CD14-positive monocyte (primary cell): ENCODE data around the gene UAP1L1. TPM values are rescaled to one million over a fixed set of nuclear protein-coding genes. Genes with fewer than 3 reads are reported as not detected.

Experiments used
- DNase-seq, 3 donors: peaks; one replicate each; pipeline ENCODE4 v3.0.0-alpha.2; 2011 to 2022
- H2AFZ ChIP-seq: 2 replicates; pipeline ENCODE4 v1.6.0; 2012; ENCODE audit warnings: mild to moderate bottlenecking, low read depth, low read length, inconsistent platforms; ENCODE audit not compliant: insufficient read depth, poor library complexity, severe bottlenecking
- H3K27ac ChIP-seq, 2 donors: 1 replicate in 1 of 2; 2 replicates in 1 of 2; pipeline ENCODE4 v1.5.1; 2012 to 2013; ENCODE audit warnings: low read length in 2 of 2, control low read depth in 1 of 2, inconsistent platforms in 1 of 2, low read depth in 1 of 2, mild to moderate bottlenecking in 1 of 2
- H3K27me3 ChIP-seq, 2 donors: one replicate each; pipeline versions ENCODE4 v1.6.0 to v1.6.1; 2011 to 2013; ENCODE audit warnings: low read length in 2 of 2; ENCODE audit not compliant: control insufficient read depth in 2 of 2, insufficient read depth in 2 of 2
- H3K36me3 ChIP-seq, 2 donors: replicated peaks in 1 of 2; 1 replicate in 1 of 2; 2 replicates in 1 of 2; pipeline versions ENCODE4 v1.5.1 to v1.6.1; 2012 to 2013; ENCODE audit warnings: low read length in 2 of 2, control low read depth in 1 of 2, inconsistent platforms in 1 of 2, mild to moderate bottlenecking in 1 of 2; ENCODE audit not compliant: insufficient read depth in 2 of 2, control insufficient read depth in 1 of 2
- H3K4me1 ChIP-seq, 2 donors: 1 replicate in 1 of 2; 2 replicates in 1 of 2; pipeline versions ENCODE4 v1.5.1 to v1.6.1; 2012 to 2013; ENCODE audit warnings: low read length in 2 of 2, control low read depth in 1 of 2, inconsistent platforms in 1 of 2, mild to moderate bottlenecking in 1 of 2, moderate library complexity in 1 of 2; ENCODE audit not compliant: insufficient read depth in 2 of 2, control insufficient read depth in 1 of 2
- H3K4me2 ChIP-seq: replicated peaks from 2 replicates; pipeline ENCODE3; 2012; ENCODE audit warnings: low read length, moderate library complexity, mild to moderate bottlenecking; ENCODE audit not compliant: poor library complexity, severe bottlenecking; ENCODE audit errors: extremely low read depth
- H3K4me3 ChIP-seq, 3 experiments: fragments of 200-600 bp in 1 of 3; sonication (generic) in 1 of 3; replicated peaks in 1 of 3; 1 replicate in 2 of 3; 2 replicates in 1 of 3; pipeline ENCODE4 v1.5.1; 2011 to 2013; ENCODE audit warnings: low read length in 3 of 3, mild to moderate bottlenecking in 3 of 3, control low read depth in 2 of 3, low read depth in 2 of 3, inconsistent platforms in 1 of 3, moderate library complexity in 1 of 3
- H3K79me2 ChIP-seq: 2 replicates; pipeline ENCODE4 v1.6.0; 2012; ENCODE audit warnings: mild to moderate bottlenecking, control low read depth, inconsistent platforms, low read length, moderate library complexity; ENCODE audit not compliant: insufficient read depth
- H3K9ac ChIP-seq: 2 replicates; pipeline ENCODE4 v1.6.0; 2017; ENCODE audit warnings: low read length, mild to moderate bottlenecking; ENCODE audit not compliant: insufficient read depth, poor library complexity, severe bottlenecking
- H3K9me3 ChIP-seq, 2 donors: replicated peaks in 1 of 2; 1 replicate in 1 of 2; 2 replicates in 1 of 2; pipeline versions ENCODE4 v1.5.1 to v1.6.1; 2012 to 2013; ENCODE audit warnings: low read length in 2 of 2, control low read depth in 1 of 2; ENCODE audit not compliant: control insufficient read depth in 1 of 2, insufficient read depth in 1 of 2
- H4K20me1 ChIP-seq: 2 replicates; pipeline ENCODE4 v1.6.0; 2012; ENCODE audit warnings: mild to moderate bottlenecking, low read length, control low read depth, moderate library complexity; ENCODE audit not compliant: insufficient read depth
- H3K27ac Mint-ChIP-seq, 7 donors: one replicate each; pipeline ENCODE4 v1.8.0; 2020; ENCODE audit warnings: mild to moderate bottlenecking in 7 of 7, mixed read lengths in 7 of 7, moderate library complexity in 6 of 7, inconsistent platforms in 2 of 7
- H3K27me3 Mint-ChIP-seq, 3 donors: one replicate each; pipeline ENCODE4 v1.8.0; 2021 to 2022; ENCODE audit warnings: low read depth in 3 of 3, mild to moderate bottlenecking in 3 of 3, mixed read lengths in 3 of 3, moderate library complexity in 3 of 3, inconsistent platforms in 1 of 3
- H3K36me3 Mint-ChIP-seq, 2 donors: one replicate each; pipeline ENCODE4 v1.8.0; 2020; ENCODE audit warnings: mixed read lengths in 2 of 2, inconsistent platforms in 1 of 2, mild to moderate bottlenecking in 1 of 2
- H3K4me1 Mint-ChIP-seq: one replicate; pipeline ENCODE4 v1.8.0; 2020; ENCODE audit warnings: mild to moderate bottlenecking, mixed read lengths
- H3K4me3 Mint-ChIP-seq, 2 donors: one replicate each; pipeline ENCODE4 v1.8.0; 2020; ENCODE audit warnings: mild to moderate bottlenecking in 2 of 2, mixed read lengths in 2 of 2, moderate library complexity in 1 of 2
- H3K9me3 Mint-ChIP-seq, 7 donors: one replicate each; pipeline ENCODE4 v1.8.0; 2020 to 2022; ENCODE audit warnings: mixed read lengths in 7 of 7, mild to moderate bottlenecking in 6 of 7, moderate library complexity in 6 of 7, inconsistent platforms in 2 of 7
- WGBS: methylation state at CpG from one replicate; pipeline ENCODE4 v1.1.5; 2013; ENCODE audit warnings: missing lambda C conversion rate; ENCODE audit not compliant: insufficient coverage; 5-methylcytosine and 5-hydroxymethylcytosine counted together
- intact Hi-C, 2 donors: fragments of 100-400 bp; cut with micrococcal nuclease; formaldehyde crosslinking; loops; one replicate each; pipeline versions ENCODE4 v1.15.0 to v1.15.1; 2023
- polyA plus RNA-seq, 3 donors: library from polyadenylated mRNA; depleted of rRNA in 1 of 3; unstranded in 2 of 3; stranded (reverse) in 1 of 3; fragments of 300-500 nt in 2 of 3; fragments of >200 nt in 1 of 3; fragmentation: Illumina TruSeq in 2 of 3; gene quantifications; 1 replicate in 2 of 3; 2 replicates in 1 of 3; pipeline ENCODE4 v1.2.3, GENCODE V29; 2012 to 2021
- TF ChIP-seq, protein P1 (sequence below): fragments of 200-600 bp; IDR thresholded peaks from one replicate; pipeline ENCODE4 v1.8.0; 2022; ENCODE audit warnings: antibody characterized with exemption, mild to moderate bottlenecking

The UAP1L1 gene
- polyA plus RNA-seq, 3 donors, result 5.7 to 16.7 (median 14.8) TPM

DNA sequence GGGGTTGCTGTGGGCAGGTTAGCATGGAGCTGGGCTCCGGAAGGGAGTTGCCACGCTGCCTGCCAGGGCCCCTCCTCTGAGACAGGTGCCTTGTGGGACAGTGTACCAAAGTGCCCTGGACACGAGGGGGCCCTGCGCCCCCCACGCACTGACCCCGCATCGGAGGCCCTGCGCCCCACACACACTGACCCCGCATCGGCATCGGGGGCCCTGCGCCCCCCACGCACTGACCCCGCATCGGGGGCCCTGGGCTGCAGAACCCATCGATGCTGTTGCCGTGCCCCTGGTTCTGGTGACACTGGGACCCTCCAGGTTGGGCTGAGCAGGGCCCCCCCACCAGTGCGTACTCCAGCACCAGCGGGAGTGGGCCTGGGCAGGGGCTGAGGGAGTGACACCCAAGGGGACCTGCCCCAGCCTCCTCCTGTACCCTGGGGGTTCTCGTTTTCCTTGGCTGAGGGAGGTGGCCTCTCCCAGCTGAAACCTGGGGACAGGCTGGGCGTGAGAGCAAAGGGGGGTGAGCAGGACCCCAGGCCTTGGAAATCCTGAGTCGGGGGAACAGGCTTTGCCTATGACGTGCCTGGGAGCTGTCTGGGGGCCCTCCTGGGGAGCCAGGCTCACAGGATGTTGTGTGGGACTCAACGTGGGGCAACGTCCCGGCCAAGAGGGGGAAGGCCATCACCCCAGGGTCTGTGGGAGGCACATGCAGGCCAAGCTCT lies 13.8 kb upstream of the UAP1L1 start:
- no peak for DNase-seq
- no peak overlapping the region for H3K4me2 ChIP-seq
- H2AFZ ChIP-seq, result no peak overlapping the region
- intact Hi-C loops, result loop anchor here in 1 of 2 donors (10.0 kb wide), 1 partner anchor 279 kb away; no protein-coding TSS in a partner anchor
- H3K4me3 ChIP-seq, result no peak overlapping the region
- H3K27ac ChIP-seq, result no peak overlapping the region
- H3K9me3 ChIP-seq, result no peaks in the 10 kb centered on the region
- no peak overlapping the region for H3K9ac ChIP-seq
- WGBS, result 88% methylated on average over 24 of the region's 26 CpGs
- Mint-ChIP-seq H3K27ac (no peak overlapping the region), H3K4me1 (peaks cover 15% of the 10 kb centered on the region), H3K27me3 (peaks cover 14 to 25% (median 21%) of the 10 kb centered on the region in 3 donors), H3K4me3 (no peak overlapping the region), H3K9me3 (no peaks in the 10 kb centered on the region), H3K36me3 (peaks cover 6 to 18% of the 10 kb centered on the region in 2 donors)
- TF ChIP-seq, protein P1, sequence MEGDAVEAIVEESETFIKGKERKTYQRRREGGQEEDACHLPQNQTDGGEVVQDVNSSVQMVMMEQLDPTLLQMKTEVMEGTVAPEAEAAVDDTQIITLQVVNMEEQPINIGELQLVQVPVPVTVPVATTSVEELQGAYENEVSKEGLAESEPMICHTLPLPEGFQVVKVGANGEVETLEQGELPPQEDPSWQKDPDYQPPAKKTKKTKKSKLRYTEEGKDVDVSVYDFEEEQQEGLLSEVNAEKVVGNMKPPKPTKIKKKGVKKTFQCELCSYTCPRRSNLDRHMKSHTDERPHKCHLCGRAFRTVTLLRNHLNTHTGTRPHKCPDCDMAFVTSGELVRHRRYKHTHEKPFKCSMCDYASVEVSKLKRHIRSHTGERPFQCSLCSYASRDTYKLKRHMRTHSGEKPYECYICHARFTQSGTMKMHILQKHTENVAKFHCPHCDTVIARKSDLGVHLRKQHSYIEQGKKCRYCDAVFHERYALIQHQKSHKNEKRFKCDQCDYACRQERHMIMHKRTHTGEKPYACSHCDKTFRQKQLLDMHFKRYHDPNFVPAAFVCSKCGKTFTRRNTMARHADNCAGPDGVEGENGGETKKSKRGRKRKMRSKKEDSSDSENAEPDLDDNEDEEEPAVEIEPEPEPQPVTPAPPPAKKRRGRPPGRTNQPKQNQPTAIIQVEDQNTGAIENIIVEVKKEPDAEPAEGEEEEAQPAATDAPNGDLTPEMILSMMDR, result no peak
- H3K27me3 ChIP-seq, result no peaks in the 10 kb centered on the region
- H3K4me1 ChIP-seq, result peaks cover 10 to 11% of the 10 kb centered on the region in 2 donors
- H4K20me1 ChIP-seq, result no peaks in the 10 kb centered on the region
- H3K36me3 ChIP-seq, result peaks cover 0 to 5% of the 10 kb centered on the region in 2 donors
- no peaks in the 10 kb centered on the region for H3K79me2 ChIP-seq

DNA sequence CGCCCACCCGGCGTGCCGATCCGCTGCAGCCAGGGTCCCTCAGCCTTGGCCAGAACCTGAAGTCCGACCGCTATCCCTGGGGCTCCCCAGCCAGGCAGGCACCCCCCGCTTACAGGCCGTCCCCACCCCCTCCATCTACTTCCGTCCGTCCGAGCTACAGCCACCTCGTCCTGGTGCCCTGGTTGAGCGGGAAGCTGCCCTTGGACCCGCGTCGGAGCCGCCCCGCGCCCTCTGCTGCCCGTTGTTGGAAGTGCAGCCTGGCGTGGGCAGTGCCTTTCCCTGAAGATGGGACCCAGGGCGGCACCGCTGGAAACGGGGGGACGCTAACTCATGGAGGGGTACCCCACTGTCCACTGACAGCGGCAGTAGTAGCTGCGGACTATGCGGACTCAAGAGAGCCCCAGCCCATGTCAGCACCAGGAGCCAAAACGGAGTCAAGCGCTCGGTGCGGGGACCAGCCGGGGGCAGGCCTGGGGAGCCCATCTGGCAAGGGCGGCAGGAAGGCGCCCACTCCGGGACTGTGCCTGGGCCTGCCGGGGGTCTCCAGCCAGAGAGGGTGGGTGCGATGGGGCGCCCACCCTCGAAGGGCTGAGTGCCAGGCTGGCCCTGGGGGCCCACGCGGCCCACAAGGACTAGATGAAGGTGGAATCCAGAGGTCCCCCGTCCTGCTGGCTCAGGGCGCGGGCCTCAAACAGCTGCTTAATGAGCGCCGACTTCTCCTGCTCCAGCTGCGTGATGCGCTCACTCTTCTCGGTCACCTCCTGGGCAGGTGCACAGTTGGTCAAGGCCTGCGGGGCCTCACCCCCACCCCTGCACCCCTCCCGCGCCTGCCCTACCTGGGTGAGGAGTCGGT lies 13.1 kb upstream of the UAP1L1 start:
- DNase-seq, result peak; percentile 48 to 64 (median 57)
- Histone ChIP-seq H3K27me3 (peaks cover 0 to under 1% of the 10 kb centered on the region in 2 donors), H3K27ac (no peak overlapping the region), H3K9ac (no peak overlapping the region), H3K4me2 (no peak overlapping the region), H3K36me3 (peaks cover 0 to 5% of the 10 kb centered on the region in 2 donors), H3K4me3 (no peak overlapping the region), H3K79me2 (peaks cover 6% of the 10 kb centered on the region), H3K4me1 (peaks cover 18 to 19% of the 10 kb centered on the region in 2 donors), H2AFZ (no peak overlapping the region), H3K9me3 (no peaks in the 10 kb centered on the region), H4K20me1 (no peaks in the 10 kb centered on the region)
- TF ChIP-seq, protein P1, result peak; percentile 98
- Mint-ChIP-seq H3K9me3 (no peaks in the 10 kb centered on the region), H3K36me3 (peaks cover 6 to 18% of the 10 kb centered on the region in 2 donors), H3K27ac (no peak overlapping the region), H3K4me1 (peaks cover 16% of the 10 kb centered on the region), H3K27me3 (peaks cover 14 to 22% (median 14%) of the 10 kb centered on the region in 3 donors), H3K4me3 (no peak overlapping the region)
- intact Hi-C loops, result loop anchor here in 1 of 2 donors (10.0 kb wide), 1 partner anchor 279 kb away; no protein-coding TSS in a partner anchor
- WGBS, result 57% methylated on average over 54 of the region's 55 CpGs
